C4-2B (cell line): ENCODE results near the gene NME1.
"Not testable (repeated sequence)": the region's sequence is repeated elsewhere in the genome, so short reads cannot be mapped to it uniquely, and the experiment has no call there.

Source experiments
- CTCF ChIP-seq: fragments of 450-650 bp; conservative IDR thresholded peaks from 2 replicates; pipeline ENCODE4 v1.5.1; 2017; ENCODE audit warnings: mild to moderate bottlenecking
- ZFX ChIP-seq: fragments of 450-650 bp; IDR thresholded peaks from 2 replicates; pipeline ENCODE4 v1.6.1; 2017

- not testable (repeated sequence) for TF ChIP-seq CTCF, ZFX
Measured at GRCh38 chr17:51112303-51113222, 40.8 kb upstream of the NME1 start.
